Activated CD4-positive, alpha-beta T cell treated with anti-CD3 and anti-CD28 coated beads, Interleukin-2, Interleukin-6, amounts not matched to agents 100 ng/mL and 50 ng/mL, durations not matched to agents 16 hours and 8 hours (primary cell): ENCODE measurements around the gene GADD45GIP1.
A peak's percentile ranks its signal among the peaks of the same experiment; 100 is the strongest.
"Not testable (repeated sequence)": the region's sequence is repeated elsewhere in the genome, so short reads cannot be mapped to it uniquely, and the experiment has no call there.

Source experiments
- DNase-seq: peaks from one replicate; pipeline ENCODE4 v3.0.0-alpha.2; 2020

GADD45GIP1 gene

GRCh38 chr19:12987781-12988180 lies 30.8 kb upstream of the GADD45GIP1 start:
- DNase-seq = no peak

DNA sequence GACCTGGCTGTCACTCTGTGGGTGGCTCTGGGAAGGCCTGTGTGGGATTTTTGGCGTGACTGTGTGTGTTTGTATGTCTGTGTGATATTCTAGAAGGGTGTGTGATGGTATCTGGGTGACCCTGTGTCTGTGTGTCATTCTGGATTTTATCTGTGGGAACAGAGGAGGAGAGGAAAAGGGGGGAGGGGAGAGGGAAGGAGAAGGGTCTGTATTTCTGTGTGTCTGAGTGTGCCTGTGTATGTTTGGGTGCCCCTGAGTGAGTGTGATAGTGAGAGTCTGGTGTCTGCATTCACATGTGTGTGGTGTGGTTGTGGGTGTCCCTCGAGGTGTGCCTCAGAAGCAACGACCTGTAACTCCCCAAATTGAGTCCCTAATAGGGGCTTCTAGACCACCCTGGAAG lies 30.2 kb upstream of the GADD45GIP1 start:
- no peak for DNase-seq

- no peak for DNase-seq
These were observed 29.7 kb upstream of the GADD45GIP1 start for GRCh38 chr19:12986726-12987125.

DNA sequence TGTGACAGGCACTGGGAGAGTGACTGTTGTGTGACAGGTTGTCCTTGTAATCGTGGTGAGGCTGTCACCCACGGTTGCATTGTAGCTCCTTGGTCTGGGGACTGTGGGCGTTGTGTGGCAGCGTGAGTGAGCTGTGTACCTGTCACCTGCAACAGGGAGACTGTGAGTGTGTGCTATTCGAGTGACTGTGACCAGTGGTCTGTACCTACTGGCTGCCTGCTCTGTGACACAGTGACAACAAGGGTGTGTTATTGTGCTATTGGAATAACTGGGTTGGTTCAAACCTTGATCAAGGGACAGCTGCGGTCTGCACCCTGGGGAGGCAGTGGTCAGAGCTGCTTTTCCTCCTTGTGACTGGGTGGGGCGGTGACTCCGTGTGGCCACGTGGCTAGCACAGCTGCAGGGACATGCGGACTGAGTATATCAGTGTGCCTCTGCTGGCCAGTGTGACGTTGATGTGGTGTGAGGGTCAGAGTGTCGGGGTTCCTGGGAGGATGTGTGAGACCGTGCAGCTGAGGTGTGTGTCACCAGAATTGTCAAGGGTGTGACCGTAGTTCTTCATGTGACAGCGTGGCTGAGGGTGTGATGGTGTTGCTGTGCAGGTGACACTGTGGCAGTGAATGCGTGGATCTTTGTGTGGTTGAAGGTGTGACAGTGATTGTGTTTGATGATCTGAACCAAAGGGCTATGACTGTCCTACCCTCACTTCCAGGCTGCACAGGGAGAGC lies 28.2 kb upstream of the GADD45GIP1 start:
- no peak for DNase-seq

DNA sequence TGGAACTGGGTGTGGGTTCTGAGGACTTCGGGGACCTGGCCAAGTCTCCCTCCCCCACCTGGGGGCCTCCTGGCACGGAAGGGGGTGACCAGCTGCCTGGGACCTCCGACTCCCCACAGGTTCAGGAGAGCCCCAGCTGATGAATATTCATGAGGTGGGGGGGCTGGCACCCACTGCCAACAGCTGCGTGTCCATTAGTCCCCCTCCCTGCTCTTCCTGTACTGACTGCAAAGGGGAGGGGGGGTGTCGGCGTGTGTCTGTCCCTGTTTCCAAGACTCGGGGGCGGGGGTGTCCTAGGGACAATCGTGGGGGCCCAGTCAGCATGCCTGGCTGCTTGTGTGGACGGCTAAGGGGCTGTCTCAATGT lies 27.6 kb upstream of the GADD45GIP1 start:
- no peak for DNase-seq

- DNase-seq = no peak
These were observed 27.2 kb upstream of the GADD45GIP1 start for GRCh38 chr19:12984143-12984627.

GRCh38 chr19:12983542-12984142 lies 26.6 kb upstream of the GADD45GIP1 start:
- DNase-seq = peak; percentile 80

DNA sequence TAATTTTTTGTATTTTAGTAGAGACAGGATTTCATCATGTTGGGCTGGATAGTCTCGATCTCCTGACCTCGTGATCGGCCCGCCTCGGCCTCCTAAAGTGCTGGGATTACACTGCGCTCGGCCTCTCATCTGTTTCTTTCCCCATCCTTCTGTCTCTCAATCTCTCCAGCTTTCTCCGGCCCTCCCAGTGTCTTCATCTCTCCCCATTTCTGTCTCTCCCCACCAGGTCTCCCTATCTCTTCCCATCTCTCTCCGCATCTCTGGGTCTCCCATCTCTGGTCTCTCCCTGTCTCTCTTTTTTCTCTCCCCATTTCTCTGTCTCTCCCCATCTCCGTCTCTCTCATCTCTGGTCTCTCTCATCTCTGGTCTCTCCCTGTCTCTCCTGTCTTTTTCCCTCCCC lies 26.1 kb upstream of the GADD45GIP1 start:
- no peak for DNase-seq

GRCh38 chr19:12982648-12983047 lies 25.6 kb upstream of the GADD45GIP1 start:
- no peak for DNase-seq

GRCh38 chr19:12979974-12980373 lies 23.0 kb upstream of the GADD45GIP1 start:
- no peak for DNase-seq

DNA sequence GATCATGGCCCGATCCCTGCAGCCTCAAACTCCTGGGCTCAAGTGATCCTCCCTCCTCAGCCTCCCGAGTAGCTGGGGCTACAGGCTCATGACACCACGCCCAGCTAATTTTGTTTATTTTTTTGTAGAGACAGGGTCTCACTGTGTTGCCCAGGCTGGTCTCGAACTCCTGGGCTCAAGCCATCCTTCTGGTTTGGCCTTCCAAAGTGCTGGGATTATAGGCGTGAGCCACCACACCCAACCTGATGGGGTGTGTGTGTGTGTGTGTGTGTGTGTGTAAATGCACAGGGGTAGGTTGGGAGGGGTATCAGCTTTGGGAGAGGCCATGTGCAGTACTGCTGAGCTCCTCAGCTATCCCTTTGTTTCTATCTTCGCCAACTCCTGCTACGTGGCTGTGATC lies 19.1 kb upstream of the GADD45GIP1 start:
- not testable (repeated sequence) for DNase-seq

- DNase-seq = no peak
These were observed 18.3 kb upstream of the GADD45GIP1 start for GRCh38 chr19:12975221-12975741.

- no peak for DNase-seq
These were observed 17.5 kb upstream of the GADD45GIP1 start for GRCh38 chr19:12974301-12975220.

DNA sequence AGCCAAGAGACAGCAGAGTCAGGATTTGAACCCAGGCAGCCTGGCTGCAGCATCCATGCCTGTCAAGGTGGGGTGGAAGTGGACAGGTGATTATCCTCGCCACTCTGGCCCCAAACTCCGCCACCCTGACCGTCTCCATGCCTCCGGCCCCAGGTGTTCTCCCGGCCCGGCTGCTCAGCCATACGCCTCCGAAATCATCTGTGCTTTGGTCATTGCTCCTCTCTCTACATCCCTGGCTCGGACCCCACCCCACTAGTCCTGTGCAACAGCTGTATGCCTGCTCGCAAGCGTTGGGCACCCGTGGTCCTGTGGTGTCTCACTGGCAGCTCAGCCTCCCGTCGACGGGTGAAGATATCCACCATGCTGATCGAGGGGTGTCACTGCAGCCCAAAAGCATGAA lies 16.2 kb upstream of the GADD45GIP1 start:
- DNase-seq = no peak

DNA sequence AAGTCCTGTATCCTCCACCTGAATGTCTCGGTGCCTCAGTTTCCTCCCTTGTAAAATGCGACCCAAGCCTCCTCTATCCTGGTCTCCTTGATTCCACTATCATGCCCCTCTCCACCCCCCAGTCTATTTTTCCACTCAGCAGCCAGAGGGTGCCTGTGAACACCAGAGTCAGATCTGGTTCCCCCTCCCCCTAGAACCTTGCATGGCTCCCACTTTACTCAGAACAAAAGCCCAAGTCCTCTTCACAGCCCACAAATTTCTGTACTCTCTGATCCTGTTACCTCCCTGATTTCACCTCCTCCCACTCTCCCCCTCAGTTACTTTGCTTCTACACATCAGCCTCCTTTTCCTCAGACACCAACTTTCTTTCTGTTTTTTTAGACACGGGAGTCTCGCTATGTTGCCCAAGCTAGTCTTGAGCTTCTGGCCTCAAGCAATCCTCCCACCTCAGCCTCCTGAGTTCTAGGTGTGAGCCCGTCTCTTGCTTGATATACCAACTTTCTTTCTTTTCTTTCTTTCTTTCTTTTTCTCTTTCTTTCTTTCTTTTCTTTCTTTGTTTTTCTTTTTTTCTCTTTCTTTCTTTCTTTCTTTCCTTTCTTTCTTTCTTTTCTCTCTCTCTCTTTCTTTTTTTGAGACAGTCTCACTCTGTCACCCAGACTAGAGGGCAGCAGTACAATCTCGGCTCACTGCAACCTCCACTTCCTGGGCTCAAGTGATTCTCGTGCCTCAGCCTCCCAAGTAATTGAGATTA lies 13.2 kb upstream of the GADD45GIP1 start:
- DNase-seq = no peak

DNA sequence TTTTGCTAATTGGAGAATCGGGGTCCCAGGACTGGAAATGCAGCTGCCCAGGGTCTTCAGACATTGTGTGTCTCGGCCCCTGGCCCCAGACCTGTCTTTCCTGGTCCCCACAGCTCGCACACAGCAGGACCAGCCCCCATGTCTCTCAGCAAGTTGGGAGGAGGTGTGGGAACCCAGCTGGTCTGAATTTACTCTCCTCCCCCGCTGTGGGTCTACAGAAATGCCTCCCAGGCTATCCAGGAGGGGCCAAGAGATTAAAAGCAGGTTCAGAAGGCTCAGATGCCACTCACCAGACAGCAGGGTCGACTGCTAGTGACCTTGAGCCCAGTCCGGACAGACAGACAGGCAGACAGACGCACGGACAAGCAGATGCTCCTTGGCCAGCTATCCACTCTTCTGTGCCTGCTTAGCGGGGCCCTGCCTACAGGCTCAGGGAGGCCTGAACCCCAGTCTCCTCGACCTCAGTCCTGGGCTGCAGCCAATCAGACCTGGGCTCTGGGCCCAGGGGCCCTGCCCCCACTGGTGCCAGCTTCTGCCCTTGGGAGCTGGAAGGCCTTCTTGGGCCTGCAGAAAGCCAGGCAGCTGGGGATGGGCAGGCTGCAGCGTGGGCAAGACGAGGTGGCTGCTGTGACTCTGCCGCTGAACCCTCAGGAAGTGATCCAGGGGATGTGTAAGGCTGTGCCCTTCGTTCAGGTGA lies 12.4 kb upstream of the GADD45GIP1 start, which contains the start of gene DAND5:
TSS of gene DAND5 (plus strand) at position 285 of the 697 bp plus-strand sequence. CDS start at position 370, 85 bp downstream.
- no peak for DNase-seq

DNA sequence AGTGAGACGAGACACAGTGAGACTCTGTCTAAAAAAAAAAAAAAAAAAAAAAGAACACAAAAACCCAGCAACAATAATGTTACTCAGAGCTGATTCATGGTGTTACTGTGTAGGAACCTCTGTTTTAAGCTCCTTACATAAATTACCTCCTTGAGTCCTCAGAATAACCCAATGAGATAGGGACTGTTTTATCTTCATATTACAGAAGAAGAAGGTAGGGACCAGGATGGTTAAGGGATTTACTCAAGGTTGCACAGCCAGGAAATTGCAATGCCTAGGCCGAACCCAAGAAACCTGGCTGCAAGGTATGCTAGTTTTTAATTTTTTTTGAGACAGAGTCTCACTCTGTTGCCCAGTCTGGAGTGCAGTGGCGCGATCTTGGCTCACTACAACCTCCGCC lies 10.9 kb upstream of the GADD45GIP1 start:
- no peak for DNase-seq

GRCh38 chr19:12965812-12966135 lies 8.8 kb upstream of the GADD45GIP1 start:
- DNase-seq = no peak

GRCh38 chr19:12965017-12965811 lies 8.2 kb upstream of the GADD45GIP1 start:
- peak; percentile 91 for DNase-seq

- no peak for DNase-seq
These were observed 2.5 kb upstream of the GADD45GIP1 start for GRCh38 chr19:12959481-12959880.

DNA sequence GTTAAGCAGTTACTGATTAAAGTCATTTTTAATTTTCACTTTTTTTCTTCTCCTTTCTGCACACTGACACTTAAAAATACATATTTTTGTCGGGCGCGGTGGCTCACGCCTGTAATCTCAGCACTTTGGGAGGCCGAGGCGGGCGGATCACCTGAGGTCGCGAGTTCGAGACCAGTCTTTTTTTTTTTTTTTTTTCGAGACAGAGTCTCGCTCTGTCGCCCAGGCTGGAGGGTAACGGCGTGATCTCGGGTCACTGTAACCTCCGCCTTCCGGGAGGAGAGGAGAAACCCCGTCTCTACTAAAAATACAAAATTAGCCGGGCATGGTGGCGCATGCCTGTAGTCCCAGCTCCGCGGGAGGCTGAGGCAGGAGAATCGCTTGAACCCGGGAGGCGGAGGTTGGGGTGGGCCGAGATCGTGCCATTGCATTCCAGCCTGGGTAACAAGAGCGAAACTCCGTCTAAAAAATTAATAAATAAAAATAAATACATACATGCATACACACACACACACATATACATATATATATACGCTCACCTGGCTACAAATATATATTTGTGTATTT lies 448 bp upstream of the GADD45GIP1 start:
- not testable (repeated sequence) for DNase-seq
